GM23338 (cell line): Measurements from ENCODE around the gene RRBP1. TPM values are rescaled to one million over a fixed set of nuclear protein-coding genes. Genes with fewer than 3 reads are reported as not detected.

Experiments
- ATAC-seq: fragments of 200-7000 bp; cut with Tn5 transposase; 3 replicates; pipeline ENCODE4 v1.9.1; 2020
- DNase-seq: peaks from one replicate; pipeline ENCODE4 v3.0.0-alpha.2; 2015; ENCODE audit warnings: low spot score
- H2AFZ ChIP-seq: fragments of 200-600 bp; sonication (generic); 2 replicates; pipeline ENCODE4 v1.8.0; 2016; ENCODE audit warnings: antibody characterized with exemption, mild to moderate bottlenecking, moderate library complexity
- H3F3A ChIP-seq: fragments of 200-600 bp; sonication (generic); replicated peaks from 2 replicates; pipeline ENCODE4 v1.8.0; 2017; ENCODE audit warnings: antibody characterized with exemption, mixed run types, low read depth
- H3K27ac ChIP-seq: fragments of 200-600 bp; sonication (generic); 2 replicates; pipeline ENCODE4 v1.6.1; 2016; ENCODE audit warnings: low read depth
- H3K27me3 ChIP-seq: fragments of 200-600 bp; sonication (generic); 2 replicates; pipeline ENCODE4 v1.8.0; 2016; ENCODE audit warnings: mild to moderate bottlenecking, mixed run types, moderate library complexity; ENCODE audit not compliant: insufficient read depth
- H3K36me3 ChIP-seq: fragments of 200-600 bp; sonication (generic); 2 replicates; pipeline ENCODE4 v1.8.0; 2016; ENCODE audit warnings: mild to moderate bottlenecking; ENCODE audit not compliant: insufficient read depth
- H3K4me1 ChIP-seq: fragments of 200-600 bp; sonication (generic); 2 replicates; pipeline ENCODE4 v1.8.0; 2016; ENCODE audit warnings: mild to moderate bottlenecking, moderate library complexity; ENCODE audit not compliant: insufficient read depth
- H3K4me2 ChIP-seq: fragments of 200-600 bp; sonication (generic); 2 replicates; pipeline ENCODE4 v1.7.1; 2017; ENCODE audit warnings: mixed run types
- H3K4me3 ChIP-seq: fragments of 200-600 bp; sonication (generic); 2 replicates; pipeline ENCODE4 v1.6.1; 2016; ENCODE audit warnings: mixed run types
- H3K79me2 ChIP-seq: fragments of 200-600 bp; sonication (generic); replicated peaks from 2 replicates; pipeline ENCODE4 v1.8.0; 2017; ENCODE audit warnings: mild to moderate bottlenecking; ENCODE audit not compliant: insufficient read depth
- H3K9me2 ChIP-seq: fragments of 200-600 bp; sonication (generic); 2 replicates; pipeline ENCODE4 v1.8.0; 2017; ENCODE audit not compliant: insufficient read depth
- H4K20me1 ChIP-seq: fragments of 200-600 bp; sonication (generic); replicated peaks from 2 replicates; pipeline ENCODE4 v1.8.0; 2017; ENCODE audit warnings: mild to moderate bottlenecking; ENCODE audit not compliant: insufficient read depth
- H3K27ac Mint-ChIP-seq: 2 replicates; pipeline ENCODE4 v1.8.0; 2020; ENCODE audit warnings: inconsistent platforms, mild to moderate bottlenecking, moderate library complexity, mixed read lengths
- H3K27me3 Mint-ChIP-seq: 3 replicates; pipeline ENCODE4 v1.8.0; 2022; ENCODE audit warnings: low read depth, mild to moderate bottlenecking, moderate library complexity, mixed read lengths, inconsistent platforms; ENCODE audit not compliant: insufficient read depth, poor library complexity
- H3K36me3 Mint-ChIP-seq: 3 replicates; pipeline ENCODE4 v1.8.0; 2021; ENCODE audit warnings: low read depth, mild to moderate bottlenecking, inconsistent platforms, moderate library complexity, mixed read lengths
- H3K4me1 Mint-ChIP-seq: 3 replicates; pipeline ENCODE4 v1.8.0; 2020; ENCODE audit warnings: mild to moderate bottlenecking, inconsistent platforms, mixed read lengths
- H3K4me3 Mint-ChIP-seq: 3 replicates; pipeline ENCODE4 v1.8.0; 2021; ENCODE audit warnings: moderate library complexity, mild to moderate bottlenecking, inconsistent platforms, mixed read lengths
- H3K9me3 Mint-ChIP-seq: 3 replicates; pipeline ENCODE4 v1.8.0; 2020; ENCODE audit warnings: moderate library complexity, mild to moderate bottlenecking, inconsistent platforms, mixed read lengths
- ETS1 ChIP-seq: IDR thresholded peaks from 2 replicates; pipeline ENCODE4 v1.6.1; 2016; ENCODE audit warnings: antibody characterized with exemption
- JUNB ChIP-seq: IDR thresholded peaks from one replicate; pipeline ENCODE4 v1.6.1; 2016; ENCODE audit warnings: antibody characterized with exemption; ENCODE audit not compliant: unreplicated experiment
- STAT1 ChIP-seq: IDR thresholded peaks from one replicate; pipeline ENCODE4 v1.6.1; 2016; ENCODE audit warnings: antibody characterized with exemption; ENCODE audit not compliant: unreplicated experiment
- ZNF331 ChIP-seq: fragments of 250-450 bp; sonication (Bioruptor Pico); IDR thresholded peaks from 2 replicates; pipeline ENCODE4 v1.5.0; 2020; ENCODE audit warnings: low read depth, mild to moderate bottlenecking, moderate library complexity
- polyA plus RNA-seq: library from polyadenylated mRNA; unstranded; fragments of >200 nt; fragmentation: Nextera tagmentation; extraction: Ambion mirVana; gene quantifications from 2 replicates; pipeline ENCODE4 v1.2.1, GENCODE V29; 2016
- total RNA-seq: library from RNA; depleted of rRNA; stranded (reverse); fragments of >200 nt; shearing (Covaris generic); gene quantifications from 2 replicates; pipeline ENCODE4 v1.2.3, GENCODE V29; 2014
- TF ChIP-seq, protein P1 (sequence below): fragments of 250-450 bp; sonication (Bioruptor Pico); IDR thresholded peaks from 2 replicates; pipeline ENCODE4 v1.5.0; 2020; ENCODE audit warnings: mild to moderate bottlenecking, moderate library complexity

The RRBP1 gene
- total and polyA plus RNA-seq, 2 experiments from 2014 or later = 105 to 113 TPM

GRCh38 chr20:17641520-17641964 is 40.5 kb downstream of the RRBP1 start (continued):
- TF ChIP-seq STAT1 = no peak
- TF ChIP-seq, protein P1, sequence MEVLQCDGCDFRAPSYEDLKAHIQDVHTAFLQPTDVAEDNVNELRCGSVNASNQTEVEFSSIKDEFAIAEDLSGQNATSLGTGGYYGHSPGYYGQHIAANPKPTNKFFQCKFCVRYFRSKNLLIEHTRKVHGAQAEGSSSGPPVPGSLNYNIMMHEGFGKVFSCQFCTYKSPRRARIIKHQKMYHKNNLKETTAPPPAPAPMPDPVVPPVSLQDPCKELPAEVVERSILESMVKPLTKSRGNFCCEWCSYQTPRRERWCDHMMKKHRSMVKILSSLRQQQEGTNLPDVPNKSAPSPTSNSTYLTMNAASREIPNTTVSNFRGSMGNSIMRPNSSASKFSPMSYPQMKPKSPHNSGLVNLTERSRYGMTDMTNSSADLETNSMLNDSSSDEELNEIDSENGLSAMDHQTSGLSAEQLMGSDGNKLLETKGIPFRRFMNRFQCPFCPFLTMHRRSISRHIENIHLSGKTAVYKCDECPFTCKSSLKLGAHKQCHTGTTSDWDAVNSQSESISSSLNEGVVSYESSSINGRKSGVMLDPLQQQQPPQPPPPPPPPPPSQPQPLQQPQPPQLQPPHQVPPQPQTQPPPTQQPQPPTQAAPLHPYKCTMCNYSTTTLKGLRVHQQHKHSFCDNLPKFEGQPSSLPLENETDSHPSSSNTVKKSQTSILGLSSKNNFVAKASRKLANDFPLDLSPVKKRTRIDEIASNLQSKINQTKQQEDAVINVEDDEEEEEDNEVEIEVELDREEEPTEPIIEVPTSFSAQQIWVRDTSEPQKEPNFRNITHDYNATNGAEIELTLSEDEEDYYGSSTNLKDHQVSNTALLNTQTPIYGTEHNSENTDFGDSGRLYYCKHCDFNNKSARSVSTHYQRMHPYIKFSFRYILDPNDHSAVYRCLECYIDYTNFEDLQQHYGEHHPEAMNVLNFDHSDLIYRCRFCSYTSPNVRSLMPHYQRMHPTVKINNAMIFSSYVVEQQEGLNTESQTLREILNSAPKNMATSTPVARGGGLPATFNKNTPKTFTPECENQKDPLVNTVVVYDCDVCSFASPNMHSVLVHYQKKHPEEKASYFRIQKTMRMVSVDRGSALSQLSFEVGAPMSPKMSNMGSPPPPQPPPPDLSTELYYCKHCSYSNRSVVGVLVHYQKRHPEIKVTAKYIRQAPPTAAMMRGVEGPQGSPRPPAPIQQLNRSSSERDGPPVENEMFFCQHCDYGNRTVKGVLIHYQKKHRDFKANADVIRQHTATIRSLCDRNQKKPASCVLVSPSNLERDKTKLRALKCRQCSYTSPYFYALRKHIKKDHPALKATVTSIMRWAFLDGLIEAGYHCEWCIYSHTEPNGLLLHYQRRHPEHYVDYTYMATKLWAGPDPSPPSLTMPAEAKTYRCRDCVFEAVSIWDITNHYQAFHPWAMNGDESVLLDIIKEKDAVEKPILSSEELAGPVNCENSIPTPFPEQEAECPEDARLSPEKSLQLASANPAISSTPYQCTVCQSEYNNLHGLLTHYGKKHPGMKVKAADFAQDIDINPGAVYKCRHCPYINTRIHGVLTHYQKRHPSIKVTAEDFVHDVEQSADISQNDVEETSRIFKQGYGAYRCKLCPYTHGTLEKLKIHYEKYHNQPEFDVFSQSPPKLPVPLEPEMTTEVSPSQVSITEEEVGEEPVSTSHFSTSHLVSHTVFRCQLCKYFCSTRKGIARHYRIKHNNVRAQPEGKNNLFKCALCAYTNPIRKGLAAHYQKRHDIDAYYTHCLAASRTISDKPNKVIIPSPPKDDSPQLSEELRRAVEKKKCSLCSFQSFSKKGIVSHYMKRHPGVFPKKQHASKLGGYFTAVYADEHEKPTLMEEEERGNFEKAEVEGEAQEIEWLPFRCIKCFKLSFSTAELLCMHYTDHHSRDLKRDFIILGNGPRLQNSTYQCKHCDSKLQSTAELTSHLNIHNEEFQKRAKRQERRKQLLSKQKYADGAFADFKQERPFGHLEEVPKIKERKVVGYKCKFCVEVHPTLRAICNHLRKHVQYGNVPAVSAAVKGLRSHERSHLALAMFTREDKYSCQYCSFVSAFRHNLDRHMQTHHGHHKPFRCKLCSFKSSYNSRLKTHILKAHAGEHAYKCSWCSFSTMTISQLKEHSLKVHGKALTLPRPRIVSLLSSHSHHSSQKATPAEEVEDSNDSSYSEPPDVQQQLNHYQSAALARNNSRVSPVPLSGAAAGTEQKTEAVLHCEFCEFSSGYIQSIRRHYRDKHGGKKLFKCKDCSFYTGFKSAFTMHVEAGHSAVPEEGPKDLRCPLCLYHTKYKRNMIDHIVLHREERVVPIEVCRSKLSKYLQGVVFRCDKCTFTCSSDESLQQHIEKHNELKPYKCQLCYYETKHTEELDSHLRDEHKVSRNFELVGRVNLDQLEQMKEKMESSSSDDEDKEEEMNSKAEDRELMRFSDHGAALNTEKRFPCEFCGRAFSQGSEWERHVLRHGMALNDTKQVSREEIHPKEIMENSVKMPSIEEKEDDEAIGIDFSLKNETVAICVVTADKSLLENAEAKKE (CRISPR knock-in tag) = no peak
- TF ChIP-seq ETS1 = no peak
- TF ChIP-seq JUNB = no peak

- ATAC-seq (no peak), DNase-seq (no peak)
- Mint-ChIP-seq H3K4me3 (no peak overlapping the region), H3K36me3 (peaks cover 24% of the 10 kb centered on the region), H3K9me3 (no peaks in the 10 kb centered on the region; the same call in 2 of the 3 replicates), H3K27ac (no peak overlapping the region), H3K4me1 (peaks cover 19% of the 10 kb centered on the region; the same call in 2 of the 3 replicates), H3K27me3 (peaks cover 13% of the 10 kb centered on the region)
- Histone ChIP-seq H4K20me1 (no peaks in the 10 kb centered on the region; the same call in none of the 2 replicates), H3K9me2 (no peaks in the 10 kb centered on the region), H3K4me3 (no peak overlapping the region), H3F3A (no peaks in the 10 kb centered on the region), H3K27ac (no peak overlapping the region), H3K79me2 (peaks cover 42% of the 10 kb centered on the region), H3K27me3 (no peaks in the 10 kb centered on the region), H3K4me2 (no peak overlapping the region), H3K36me3 (peaks cover 1% of the 10 kb centered on the region; the same call in 1 of the 2 replicates), H2AFZ (no peak overlapping the region), H3K4me1 (peaks cover 5% of the 10 kb centered on the region; the same call in 1 of the 2 replicates)
- TF ChIP-seq, protein P1 (CRISPR knock-in tag) = no peak
- TF ChIP-seq ETS1 (no peak), ZNF331 (CRISPR knock-in tag) (no peak)
Measured at GRCh38 chr20:17640875-17641378, 41.1 kb downstream of the RRBP1 start.
